Neuronal stem cell (in vitro differentiated cells): ENCODE measurements around the gene AMFR.

ENCODE experiments used
- DNase-seq: peaks from one replicate; pipeline ENCODE4 v3.0.0-alpha.2; 2013; ENCODE audit warnings: low spot score
- H2AFZ ChIP-seq: one replicate; pipeline ENCODE4 v1.6.1; 2013; ENCODE audit warnings: mild to moderate bottlenecking, low read length, inconsistent platforms
- H2AK5ac ChIP-seq: 2 replicates; pipeline ENCODE4 v1.6.1; 2013; ENCODE audit warnings: low read depth, mild to moderate bottlenecking, inconsistent platforms, low read length, moderate library complexity, mixed read lengths
- H2BK120ac ChIP-seq: 2 replicates; pipeline ENCODE4 v1.6.1; 2013; ENCODE audit warnings: low read depth, mild to moderate bottlenecking, inconsistent platforms, low read length, moderate library complexity, mixed read lengths
- H2BK12ac ChIP-seq: one replicate; pipeline ENCODE4 v1.6.1; 2013; ENCODE audit warnings: low read length, inconsistent platforms
- H2BK15ac ChIP-seq: 2 replicates; pipeline ENCODE4 v1.6.1; 2013; ENCODE audit warnings: mild to moderate bottlenecking, low read length, inconsistent platforms, mixed read lengths
- H2BK5ac ChIP-seq: one replicate; pipeline ENCODE4 v1.6.1; 2013; ENCODE audit warnings: inconsistent platforms, mild to moderate bottlenecking, low read length, moderate library complexity
- H3K14ac ChIP-seq: one replicate; pipeline ENCODE4 v1.6.1; 2013; ENCODE audit warnings: low read length, inconsistent platforms
- H3K18ac ChIP-seq: 2 replicates; pipeline ENCODE4 v1.6.1; 2013; ENCODE audit warnings: low read length, inconsistent platforms
- H3K23ac ChIP-seq: 2 replicates; pipeline ENCODE4 v1.6.1; 2013; ENCODE audit warnings: low read depth, mild to moderate bottlenecking, mixed read lengths, low read length, inconsistent platforms; ENCODE audit not compliant: poor library complexity
- H3K27ac ChIP-seq: replicated peaks from 3 replicates; pipeline ENCODE4 v1.5.1; 2013; ENCODE audit warnings: low read length, inconsistent platforms
- H3K27me3 ChIP-seq, 3 experiments: 2 replicates each; pipeline ENCODE4 v1.6.1; 2013; ENCODE audit warnings: low read length in 3 of 3, mild to moderate bottlenecking in 2 of 3, inconsistent platforms in 1 of 3, low read depth in 1 of 3, mixed read lengths in 1 of 3, moderate library complexity in 1 of 3; ENCODE audit not compliant: control insufficient read depth in 3 of 3, insufficient read depth in 3 of 3
- H3K36me3 ChIP-seq, 2 donors: replicated peaks in 1 of 2; 2 replicates each; pipeline ENCODE4 v1.6.1; 2013; ENCODE audit warnings: low read length in 2 of 2; ENCODE audit not compliant: control insufficient read depth in 2 of 2, insufficient read depth in 2 of 2
- H3K4ac ChIP-seq: 2 replicates; pipeline ENCODE4 v1.6.1; 2013; ENCODE audit warnings: inconsistent platforms, mild to moderate bottlenecking, low read length, moderate library complexity
- H3K4me1 ChIP-seq, 2 donors: 1 replicate in 1 of 2; 2 replicates in 1 of 2; pipeline ENCODE4 v1.6.1; 2013; ENCODE audit warnings: low read length in 2 of 2, low read depth in 1 of 2; ENCODE audit not compliant: control insufficient read depth in 2 of 2, insufficient read depth in 1 of 2
- H3K4me2 ChIP-seq: one replicate; pipeline ENCODE4 v1.6.1; 2013; ENCODE audit warnings: mild to moderate bottlenecking, low read length, inconsistent platforms; ENCODE audit not compliant: insufficient read depth, poor library complexity, severe bottlenecking
- H3K4me3 ChIP-seq, 2 donors: 2 replicates each; pipeline ENCODE4 v1.5.1; 2013; ENCODE audit warnings: low read length in 2 of 2, mild to moderate bottlenecking in 2 of 2, inconsistent platforms in 1 of 2, moderate library complexity in 1 of 2
- H3K79me1 ChIP-seq: one replicate; pipeline ENCODE4 v1.6.1; 2013; ENCODE audit warnings: low read depth, mild to moderate bottlenecking, inconsistent platforms, low read length, moderate library complexity
- H3K9ac ChIP-seq: one replicate; pipeline ENCODE4 v1.6.1; 2013; ENCODE audit warnings: mild to moderate bottlenecking, low read depth, low read length, inconsistent platforms; ENCODE audit not compliant: poor library complexity
- H3K9me3 ChIP-seq, 2 donors: replicated peaks in 1 of 2; 2 replicates each; pipeline versions ENCODE3 to v1.6.1; 2013; ENCODE audit warnings: low read length in 2 of 2, mild to moderate bottlenecking in 2 of 2, inconsistent platforms in 1 of 2, low read depth in 1 of 2, mixed read lengths in 1 of 2, moderate library complexity in 1 of 2; ENCODE audit not compliant: control insufficient read depth in 2 of 2, insufficient read depth in 1 of 2
- H4K8ac ChIP-seq: one replicate; pipeline ENCODE4 v1.6.1; 2013; ENCODE audit warnings: low read depth, mild to moderate bottlenecking, inconsistent platforms, low read length, moderate library complexity
- H4K91ac ChIP-seq: one replicate; pipeline ENCODE4 v1.6.1; 2013; ENCODE audit warnings: low read length, low read depth, mild to moderate bottlenecking, inconsistent platforms; ENCODE audit not compliant: poor library complexity
- WGBS, 2 donors: extraction: QIAGEN DNeasy Blood & Tissue Kit; methylation state at CpG; one replicate each; pipeline ENCODE4 v1.1.7; 2013; ENCODE audit warnings: missing lambda C conversion rate in 2 of 2, mixed read lengths in 1 of 2; ENCODE audit not compliant: insufficient read length in 2 of 2, insufficient replicate concordance in 1 of 2; ENCODE audit errors: extremely low coverage in 2 of 2; 5-methylcytosine and 5-hydroxymethylcytosine counted together

The AMFR gene

DNA sequence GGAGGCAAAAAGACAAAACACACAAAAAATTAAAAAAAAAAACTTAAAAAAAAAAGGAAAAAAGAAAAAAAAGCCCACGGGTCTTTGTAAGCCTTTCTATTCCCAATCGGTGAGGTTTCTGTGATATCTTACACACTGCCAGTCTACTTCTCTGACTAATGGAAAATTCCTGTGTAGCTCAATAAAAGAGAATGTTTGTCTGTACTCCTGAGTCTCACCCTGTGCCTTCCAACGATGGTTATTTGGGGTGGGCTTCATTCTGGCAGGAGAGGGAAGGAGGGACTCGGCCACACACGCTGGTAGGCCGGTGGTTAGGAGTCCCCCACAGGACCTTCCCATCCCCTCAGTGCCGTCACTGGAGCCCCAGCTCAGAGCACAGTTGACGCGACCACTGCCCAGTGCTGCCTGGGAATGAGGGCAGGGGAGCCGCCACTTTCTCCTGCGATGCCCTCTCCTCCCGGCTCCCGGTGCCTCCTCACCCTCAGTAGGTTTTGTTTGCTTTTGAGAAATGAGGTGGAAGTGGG is 68.0 kb downstream of the AMFR start:
- H3K27ac ChIP-seq = peak overlapping the region; percentile 50
- H3K79me1 ChIP-seq = peaks cover 7% of the 10 kb centered on the region
- no peaks in the 10 kb centered on the region for H3K27me3 ChIP-seq
- no peak overlapping the region for H4K8ac ChIP-seq
- no CpG with 5 or more reads among the region's 13 CpGs for WGBS, 2 donors
- peak overlapping the region; percentile 90 for H2AK5ac ChIP-seq
- no peak overlapping the region for H3K4ac ChIP-seq
- DNase-seq = no peak
- peaks cover 15 to 23% of the 10 kb centered on the region in 2 donors for H3K4me1 ChIP-seq
- H2BK120ac ChIP-seq = no peak overlapping the region
- H2BK15ac ChIP-seq = peak overlapping the region; percentile 94
- H3K14ac ChIP-seq = no peak overlapping the region
- no peaks in the 10 kb centered on the region for H3K9me3 ChIP-seq
- H3K23ac ChIP-seq = peak overlapping the region; percentile 74
- peak overlapping the region; percentile 69 for H2BK5ac ChIP-seq
- no peak overlapping the region for H3K4me3 ChIP-seq
- peak overlapping the region; percentile 90 for H2AFZ ChIP-seq
- no peak overlapping the region for H3K9ac ChIP-seq
- H4K91ac ChIP-seq = no peak overlapping the region
- no peak overlapping the region for H3K4me2 ChIP-seq
- peak overlapping the region; percentile 78 for H2BK12ac ChIP-seq
- H3K18ac ChIP-seq = peak overlapping the region; percentile 97
- H3K36me3 ChIP-seq = peaks cover 3 to 19% of the 10 kb centered on the region in 2 donors

GRCh38 chr16:56356276-56357240 is 68.8 kb downstream of the AMFR start:
- peak overlapping the region; percentile 85 for H3K23ac ChIP-seq
- H3K18ac ChIP-seq = peak overlapping the region; percentile 41
- H2BK120ac ChIP-seq = no peak overlapping the region
- H3K14ac ChIP-seq = no peak overlapping the region
- peaks cover 15 to 23% of the 10 kb centered on the region in 2 donors for H3K4me1 ChIP-seq
- H3K4ac ChIP-seq = no peak overlapping the region
- no peaks in the 10 kb centered on the region for H3K9me3 ChIP-seq
- no peak overlapping the region for H2BK12ac ChIP-seq
- no peak overlapping the region for H2AK5ac ChIP-seq
- no peak overlapping the region for H4K8ac ChIP-seq
- H2BK5ac ChIP-seq = no peak overlapping the region
- peak; percentile 71 for DNase-seq
- peaks cover 7% of the 10 kb centered on the region for H3K79me1 ChIP-seq
- H3K27me3 ChIP-seq = no peaks in the 10 kb centered on the region
- H3K36me3 ChIP-seq = peaks cover 2 to 12% of the 10 kb centered on the region in 2 donors
- no peak overlapping the region for H4K91ac ChIP-seq
- H3K27ac ChIP-seq = peak overlapping the region; percentile 40
- H2AFZ ChIP-seq = peak overlapping the region; percentile 90
- H3K4me2 ChIP-seq = peak overlapping the region; percentile 33
- no peak overlapping the region for H2BK15ac ChIP-seq
- peak overlapping the region in 1 of 2 donors; percentile 28 for H3K4me3 ChIP-seq
- no peak overlapping the region for H3K9ac ChIP-seq
- no CpG with 5 or more reads among the region's 33 CpGs for whole genome bisulfite sequencing, 2 donors

DNA sequence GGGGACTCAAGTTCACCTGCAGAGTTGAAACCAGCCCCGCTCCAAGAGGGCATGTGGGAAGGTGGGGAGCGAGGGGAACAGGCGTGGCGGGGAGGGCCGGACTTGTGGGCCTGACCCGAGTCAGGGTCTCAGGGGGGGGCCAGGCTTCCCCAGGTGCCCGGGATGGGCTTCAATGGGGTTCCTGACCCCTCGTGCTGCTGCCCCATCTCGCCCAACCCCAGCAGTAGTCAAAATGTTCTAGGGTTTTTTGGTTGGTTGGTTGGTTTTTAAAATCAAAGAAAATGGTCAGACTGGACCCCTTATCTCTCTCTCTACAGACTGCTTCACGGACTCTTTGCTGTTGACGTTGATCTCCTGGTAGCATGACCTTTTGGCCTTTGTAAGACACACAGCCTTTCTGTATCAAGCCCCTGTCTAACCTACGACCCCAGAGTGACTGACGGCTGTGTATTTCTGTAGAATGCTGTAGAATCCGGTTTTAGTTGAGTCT is 69.5 kb downstream of the AMFR start:
- H3K9ac ChIP-seq = no peak overlapping the region
- H3K14ac ChIP-seq = no peak overlapping the region
- no CpG with 5 or more reads among the region's 14 CpGs for WGBS, 2 donors
- H3K4ac ChIP-seq = no peak overlapping the region
- H4K91ac ChIP-seq = no peak overlapping the region
- H3K27me3 ChIP-seq = peaks cover 0 to 1% (median 0%) of the 10 kb centered on the region in 3 experiments
- no peak overlapping the region for H2BK120ac ChIP-seq
- no peak overlapping the region for H2BK5ac ChIP-seq
- no peak overlapping the region for H3K4me2 ChIP-seq
- H2BK12ac ChIP-seq = no peak overlapping the region
- H3K9me3 ChIP-seq = no peaks in the 10 kb centered on the region
- no peak overlapping the region for H2BK15ac ChIP-seq
- no peak overlapping the region for H4K8ac ChIP-seq
- H3K23ac ChIP-seq = no peak overlapping the region
- H3K27ac ChIP-seq = no peak overlapping the region
- peak overlapping the region; percentile 90 for H2AFZ ChIP-seq
- H3K79me1 ChIP-seq = peaks cover 7% of the 10 kb centered on the region
- H3K4me1 ChIP-seq = peaks cover 15 to 23% of the 10 kb centered on the region in 2 donors
- H3K18ac ChIP-seq = no peak overlapping the region
- peaks cover 2 to 5% of the 10 kb centered on the region in 2 donors for H3K36me3 ChIP-seq
- peak overlapping the region; percentile 30 for H2AK5ac ChIP-seq
- H3K4me3 ChIP-seq = peak overlapping the region in 1 of 2 donors; percentile 28
- DNase-seq = no peak

DNA sequence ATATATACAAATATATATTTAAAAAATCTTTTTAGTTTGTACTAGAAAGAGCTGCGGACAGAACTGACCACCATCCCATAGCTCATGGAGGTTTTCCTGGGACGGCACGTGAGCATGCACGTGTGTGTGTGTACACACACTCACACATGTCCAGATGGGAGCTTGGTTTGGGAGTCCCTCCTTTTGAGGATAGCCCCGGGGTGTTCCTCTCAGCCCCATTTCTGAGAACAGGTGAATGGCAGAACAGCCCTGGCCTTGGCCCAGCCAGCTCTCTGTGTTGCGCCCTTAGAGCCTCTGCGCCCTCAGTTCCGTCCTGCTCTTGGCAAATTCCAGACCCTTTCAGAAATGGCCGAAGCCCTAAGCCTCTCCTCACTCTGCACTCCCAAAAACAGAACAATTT is 70.1 kb downstream of the AMFR start:
- Histone ChIP-seq H2BK5ac (no peak overlapping the region), H3K9ac (no peak overlapping the region), H2AK5ac (no peak overlapping the region), H4K91ac (no peak overlapping the region), H3K18ac (no peak overlapping the region), H3K27me3 (peaks cover 0 to 2% (median 0%) of the 10 kb centered on the region in 3 experiments), H2BK120ac (no peak overlapping the region), H4K8ac (no peak overlapping the region), H3K4ac (no peak overlapping the region), H3K4me3 (no peak overlapping the region), H3K9me3 (no peaks in the 10 kb centered on the region), H3K4me1 (peaks cover 15 to 25% of the 10 kb centered on the region in 2 donors), H3K27ac (no peak overlapping the region), H2BK12ac (no peak overlapping the region), H3K4me2 (no peak overlapping the region), H2AFZ (peak overlapping the region; percentile 90), H3K79me1 (peaks cover 7% of the 10 kb centered on the region), H3K23ac (no peak overlapping the region), H3K14ac (no peak overlapping the region), H2BK15ac (no peak overlapping the region), H3K36me3 (peaks cover 1 to 2% of the 10 kb centered on the region in 2 donors)
- WGBS, 2 donors = no CpG with 5 or more reads among the region's 9 CpGs
- DNase-seq = no peak
